ENCODE results near the gene CALML5.

Gene CALML5

DNA sequence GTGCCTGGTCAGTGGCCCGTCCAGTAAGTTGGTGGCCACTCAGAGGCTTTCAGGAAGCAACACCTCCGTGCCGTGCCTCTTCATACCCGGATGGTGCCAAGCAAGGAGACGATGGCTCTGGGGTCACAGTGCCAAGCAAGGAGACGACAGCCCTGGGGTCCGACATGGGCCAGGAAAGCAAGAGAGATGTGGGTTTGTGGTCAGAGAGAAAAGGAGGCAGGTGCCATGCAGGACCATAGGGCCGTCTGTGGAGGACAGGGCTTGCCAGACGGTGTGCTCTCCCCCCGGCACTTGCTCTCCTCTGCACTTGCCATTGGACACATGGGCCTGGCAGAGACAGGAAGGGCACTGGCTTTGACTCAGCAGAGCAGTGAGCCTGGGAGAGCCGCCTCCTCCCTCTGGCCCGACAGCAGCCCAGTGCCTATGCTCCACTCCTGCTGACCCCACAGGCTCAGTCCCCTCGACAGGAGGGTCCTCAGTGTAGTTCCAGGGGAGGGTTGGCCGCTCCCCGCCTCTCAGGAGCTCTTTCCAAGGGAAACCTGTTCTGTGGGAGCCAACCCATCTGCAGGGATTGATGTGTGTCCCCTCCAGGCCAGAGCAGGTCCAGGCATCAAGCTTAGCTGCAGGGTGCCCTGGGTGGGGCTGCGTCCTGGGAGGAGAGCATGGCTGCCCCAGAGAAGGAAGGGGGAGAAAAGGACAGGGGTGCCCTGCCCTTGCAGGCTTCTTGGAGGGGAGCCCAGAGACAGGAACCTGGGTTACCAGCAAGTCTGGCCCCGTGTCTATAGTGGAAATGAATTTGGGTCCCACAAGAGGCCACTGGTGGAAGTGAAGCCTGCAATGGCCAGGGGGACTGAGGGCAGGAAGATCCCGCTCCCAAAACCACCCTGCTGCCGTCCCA is 7.6 kb upstream of the CALML5 start:
- in situ Hi-C loops (cut with MboI; ENCODE audit: low pct_unique_long_range_greater_than_20kb, low sequenced_read_pairs, unreplicated experiment), result no loop called here
- TF ChIP-seq, protein P1, sequence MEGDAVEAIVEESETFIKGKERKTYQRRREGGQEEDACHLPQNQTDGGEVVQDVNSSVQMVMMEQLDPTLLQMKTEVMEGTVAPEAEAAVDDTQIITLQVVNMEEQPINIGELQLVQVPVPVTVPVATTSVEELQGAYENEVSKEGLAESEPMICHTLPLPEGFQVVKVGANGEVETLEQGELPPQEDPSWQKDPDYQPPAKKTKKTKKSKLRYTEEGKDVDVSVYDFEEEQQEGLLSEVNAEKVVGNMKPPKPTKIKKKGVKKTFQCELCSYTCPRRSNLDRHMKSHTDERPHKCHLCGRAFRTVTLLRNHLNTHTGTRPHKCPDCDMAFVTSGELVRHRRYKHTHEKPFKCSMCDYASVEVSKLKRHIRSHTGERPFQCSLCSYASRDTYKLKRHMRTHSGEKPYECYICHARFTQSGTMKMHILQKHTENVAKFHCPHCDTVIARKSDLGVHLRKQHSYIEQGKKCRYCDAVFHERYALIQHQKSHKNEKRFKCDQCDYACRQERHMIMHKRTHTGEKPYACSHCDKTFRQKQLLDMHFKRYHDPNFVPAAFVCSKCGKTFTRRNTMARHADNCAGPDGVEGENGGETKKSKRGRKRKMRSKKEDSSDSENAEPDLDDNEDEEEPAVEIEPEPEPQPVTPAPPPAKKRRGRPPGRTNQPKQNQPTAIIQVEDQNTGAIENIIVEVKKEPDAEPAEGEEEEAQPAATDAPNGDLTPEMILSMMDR (IDR thresholded peaks at IDR 0.05; ENCODE audit: extremely low read depth, insufficient read depth, missing control alignments), result no peak
- DNase-seq (ENCODE audit: low spot score), result no peak

DNA sequence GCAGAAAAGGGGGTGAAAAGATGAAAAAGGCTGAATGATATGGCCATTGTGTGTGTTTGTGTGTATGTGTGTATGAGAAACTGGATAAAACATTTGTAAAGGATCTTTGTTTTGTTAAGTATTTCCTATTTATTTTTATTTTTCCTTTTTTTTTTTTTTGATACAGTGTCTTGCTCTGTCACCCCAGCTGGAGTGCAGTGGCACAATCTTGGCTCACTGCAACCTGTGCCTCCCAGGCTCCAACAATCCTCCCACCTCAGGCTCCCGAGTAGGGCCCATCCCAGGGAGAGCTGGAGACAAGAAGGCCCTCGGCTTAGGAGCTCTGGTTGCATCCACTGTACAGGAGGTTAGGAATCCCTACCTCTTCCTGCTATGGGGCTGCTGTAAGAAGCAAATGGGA is 6.9 kb upstream of the CALML5 start:
- DNase-seq (ENCODE audit: low spot score), result no peak
- in situ Hi-C loops (cut with MboI; ENCODE audit: low pct_unique_long_range_greater_than_20kb, low sequenced_read_pairs, unreplicated experiment), result no loop called here
- TF ChIP-seq, protein P1 (IDR thresholded peaks at IDR 0.05; ENCODE audit: extremely low read depth, insufficient read depth, missing control alignments), result no peak

DNA sequence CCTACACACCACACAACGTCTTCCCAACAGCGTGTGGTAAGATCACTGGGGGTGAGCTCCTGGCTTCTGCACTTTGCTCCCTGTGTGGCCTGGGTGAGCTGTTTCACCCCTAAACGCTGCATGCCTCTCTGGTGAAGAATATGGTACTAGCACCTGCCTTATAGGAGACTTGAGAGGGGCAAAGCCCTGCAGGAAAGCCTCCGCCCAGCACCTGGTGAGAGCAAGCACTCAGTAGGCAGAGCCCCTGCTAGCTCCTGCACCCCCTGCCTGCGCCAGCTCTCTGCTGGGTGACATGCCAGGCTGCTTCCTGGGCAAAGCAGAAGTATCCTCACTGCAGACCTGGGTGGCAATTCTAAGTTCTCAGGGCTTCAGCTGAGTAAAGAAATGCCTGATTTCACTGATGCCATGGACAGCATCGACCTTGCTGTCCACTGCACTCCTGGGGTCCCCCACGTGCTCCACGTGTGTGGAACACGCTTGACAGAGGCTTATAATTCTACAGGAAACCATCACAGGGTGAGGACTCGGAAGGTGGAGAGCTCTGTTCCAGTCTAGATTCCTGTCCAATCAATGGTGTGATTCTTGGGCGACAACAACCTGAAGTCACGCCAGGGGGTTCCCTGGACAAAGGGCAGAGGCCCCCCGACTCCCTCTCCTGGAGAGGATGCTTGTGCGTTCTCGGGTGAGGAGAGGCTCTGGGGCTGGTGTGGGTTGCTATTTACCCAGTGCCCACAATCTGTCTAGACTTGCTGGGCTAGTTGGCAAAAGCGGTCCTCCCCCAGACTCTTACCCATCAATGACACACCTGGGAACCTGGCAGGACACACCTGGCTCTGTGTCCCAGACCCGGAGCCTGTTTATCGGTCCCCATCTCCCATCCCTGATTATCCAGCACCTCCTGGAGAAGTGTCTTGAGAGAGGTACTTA is 5.0 kb upstream of the CALML5 start:
- in situ Hi-C loops (cut with MboI; ENCODE audit: low pct_unique_long_range_greater_than_20kb, low sequenced_read_pairs, unreplicated experiment), result no loop called here
- DNase-seq (ENCODE audit: low spot score), result no peak
- TF ChIP-seq, protein P1 (IDR thresholded peaks at IDR 0.05; ENCODE audit: extremely low read depth, insufficient read depth, missing control alignments), result no peak

DNA sequence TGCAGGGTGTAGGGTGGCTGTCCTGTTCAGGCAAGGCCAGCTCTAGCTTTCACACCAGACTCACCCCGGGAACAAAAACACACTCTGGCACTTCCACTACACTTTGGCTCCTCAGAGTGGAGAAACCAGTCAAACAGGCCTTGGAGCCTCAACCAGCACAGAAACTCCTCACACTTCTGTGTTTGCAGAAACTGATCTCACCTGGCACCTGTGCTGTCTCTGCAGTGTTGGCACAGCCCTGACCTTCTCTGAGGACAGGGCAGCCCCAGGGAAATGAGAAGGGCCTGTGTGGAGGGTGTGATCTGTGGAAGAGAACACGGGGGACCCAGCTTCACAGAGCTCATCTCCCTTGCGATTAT is 4.1 kb upstream of the CALML5 start:
- DNase-seq (ENCODE audit: low spot score), result no peak
- TF ChIP-seq, protein P1 (IDR thresholded peaks at IDR 0.05; ENCODE audit: extremely low read depth, insufficient read depth, missing control alignments), result no peak
- in situ Hi-C loops (cut with MboI; ENCODE audit: low pct_unique_long_range_greater_than_20kb, low sequenced_read_pairs, unreplicated experiment), result no loop called here

DNA sequence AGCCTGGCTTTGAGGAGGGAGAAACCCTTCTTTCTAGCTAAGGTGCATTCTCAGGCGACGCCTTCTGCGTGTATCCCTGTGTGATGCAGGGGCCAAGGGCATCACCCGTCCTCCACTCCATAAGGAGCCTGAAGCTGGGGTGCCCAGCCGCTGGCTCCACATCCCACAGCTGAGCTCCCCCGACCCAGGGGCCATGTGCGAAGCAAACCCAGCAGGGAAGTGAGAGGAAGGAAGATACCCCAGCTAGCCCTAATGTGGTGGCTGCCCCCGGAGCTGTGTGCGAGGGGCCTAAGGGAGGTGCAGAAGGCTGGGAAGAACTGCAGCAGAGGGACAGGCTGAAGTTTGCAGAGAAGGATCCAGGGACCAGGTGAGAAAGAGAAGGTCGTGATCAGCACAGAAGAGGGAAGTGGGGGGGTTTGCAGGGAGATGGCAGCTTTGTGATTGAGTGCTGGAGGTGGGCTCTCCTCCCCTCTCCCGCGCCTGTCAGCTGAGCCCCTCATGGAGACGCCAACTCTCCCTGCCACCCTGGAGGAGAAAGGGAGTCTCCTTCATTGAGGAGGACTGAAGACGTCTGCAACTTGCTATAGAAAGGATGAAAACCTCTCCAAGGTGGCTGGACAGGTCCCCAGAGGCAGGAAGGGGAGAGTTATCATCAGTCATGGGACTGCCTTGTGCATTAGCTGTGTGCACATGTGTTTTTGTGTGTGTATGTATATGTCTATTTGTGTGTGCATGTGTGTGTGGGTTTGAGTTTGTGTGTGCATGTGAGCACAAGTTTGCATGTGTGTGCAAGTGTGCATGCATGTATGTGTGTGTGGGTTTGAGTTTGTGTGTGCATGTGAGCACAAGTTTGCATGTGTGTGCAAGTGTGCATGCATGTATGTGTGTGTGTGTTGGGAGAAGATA is 3.5 kb upstream of the CALML5 start:
- TF ChIP-seq, protein P1 (IDR thresholded peaks at IDR 0.05; ENCODE audit: extremely low read depth, insufficient read depth, missing control alignments), result no peak
- no peak for DNase-seq (ENCODE audit: low spot score)
- in situ Hi-C loops (cut with MboI; ENCODE audit: low pct_unique_long_range_greater_than_20kb, low sequenced_read_pairs, unreplicated experiment), result no loop called here

DNA sequence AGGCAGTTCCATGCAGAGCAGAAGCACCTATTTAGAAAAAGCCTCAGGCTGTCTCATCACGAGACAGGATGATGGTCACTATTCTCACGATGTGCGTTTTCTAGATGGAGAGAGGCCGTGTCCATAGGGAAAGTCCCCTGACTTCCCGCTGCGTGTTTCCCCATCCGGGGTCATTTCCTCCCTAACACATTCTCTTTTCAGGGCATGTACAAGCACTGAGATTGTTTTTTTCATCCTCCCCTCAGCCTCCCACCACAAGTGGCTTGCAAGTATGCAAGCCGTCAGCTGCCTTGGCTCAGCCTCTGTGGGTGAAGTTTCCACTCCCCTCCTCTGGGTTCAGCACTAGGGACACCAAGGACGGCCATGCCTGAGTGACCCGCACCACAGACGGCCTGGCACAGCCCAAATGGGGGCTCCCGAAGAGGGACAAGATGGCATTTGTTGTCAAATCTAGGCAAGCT is 2.7 kb upstream of the CALML5 start:
- no peak for DNase-seq (ENCODE audit: low spot score)
- TF ChIP-seq, protein P1 (IDR thresholded peaks at IDR 0.05; ENCODE audit: extremely low read depth, insufficient read depth, missing control alignments), result no peak
- in situ Hi-C loops (cut with MboI; ENCODE audit: low pct_unique_long_range_greater_than_20kb, low sequenced_read_pairs, unreplicated experiment), result no loop called here

Measured in GM13977 (cell line).